Peyer's patch (tissue), 4 donors: ENCODE data around the gene GLUL.
"Not testable (repeated sequence)": the region's sequence is repeated elsewhere in the genome, so short reads cannot be mapped to it uniquely, and the experiment has no call there.

Source experiments
- POLR2A ChIP-seq, 2 donors: fragments of 450-650 bp; IDR thresholded peaks; one replicate each; pipeline ENCODE4 v1.5.1; 2017; ENCODE audit warnings: antibody characterized with exemption in 2 of 2, mild to moderate bottlenecking in 2 of 2, moderate library complexity in 2 of 2
- TF ChIP-seq, protein P1 (sequence below), 6 experiments: fragments of 450-650 bp in 4 of 6; fragments of 200-600 bp in 2 of 6; sonication (generic) in 1 of 6; IDR thresholded peaks; one replicate each; pipeline ENCODE4 v1.5.1; 2017 to 2019; ENCODE audit warnings: antibody characterized with exemption in 6 of 6, mild to moderate bottlenecking in 3 of 6, moderate library complexity in 1 of 6

DNA sequence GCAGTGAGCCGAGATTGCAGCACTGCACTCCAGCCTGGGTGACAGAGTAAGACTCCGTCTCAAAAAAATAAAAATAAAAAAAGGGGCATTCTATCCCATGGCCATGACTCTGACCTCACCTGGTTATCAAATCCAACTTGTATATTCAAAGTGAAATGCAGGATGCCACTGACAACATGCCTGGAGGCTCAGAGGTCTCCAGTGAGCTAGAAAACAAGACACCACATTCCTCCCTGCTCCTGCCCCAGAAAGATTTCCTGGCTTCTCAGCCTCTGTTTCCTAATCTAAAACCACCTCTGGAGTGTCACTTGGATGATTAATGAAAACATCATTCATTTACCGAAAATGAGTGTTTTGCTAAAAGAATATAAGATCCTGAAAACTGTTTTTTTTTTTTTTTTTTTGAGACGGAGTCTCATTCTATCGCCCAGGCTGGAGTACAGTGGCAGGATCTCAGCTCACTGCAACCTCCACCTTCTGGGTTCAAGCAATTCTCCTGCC lies 58.5 kb downstream of the GLUL start:
- TF ChIP-seq POLR2A (IDR thresholded peaks at IDR 0.05): not testable (repeated sequence)
- TF ChIP-seq, protein P1, sequence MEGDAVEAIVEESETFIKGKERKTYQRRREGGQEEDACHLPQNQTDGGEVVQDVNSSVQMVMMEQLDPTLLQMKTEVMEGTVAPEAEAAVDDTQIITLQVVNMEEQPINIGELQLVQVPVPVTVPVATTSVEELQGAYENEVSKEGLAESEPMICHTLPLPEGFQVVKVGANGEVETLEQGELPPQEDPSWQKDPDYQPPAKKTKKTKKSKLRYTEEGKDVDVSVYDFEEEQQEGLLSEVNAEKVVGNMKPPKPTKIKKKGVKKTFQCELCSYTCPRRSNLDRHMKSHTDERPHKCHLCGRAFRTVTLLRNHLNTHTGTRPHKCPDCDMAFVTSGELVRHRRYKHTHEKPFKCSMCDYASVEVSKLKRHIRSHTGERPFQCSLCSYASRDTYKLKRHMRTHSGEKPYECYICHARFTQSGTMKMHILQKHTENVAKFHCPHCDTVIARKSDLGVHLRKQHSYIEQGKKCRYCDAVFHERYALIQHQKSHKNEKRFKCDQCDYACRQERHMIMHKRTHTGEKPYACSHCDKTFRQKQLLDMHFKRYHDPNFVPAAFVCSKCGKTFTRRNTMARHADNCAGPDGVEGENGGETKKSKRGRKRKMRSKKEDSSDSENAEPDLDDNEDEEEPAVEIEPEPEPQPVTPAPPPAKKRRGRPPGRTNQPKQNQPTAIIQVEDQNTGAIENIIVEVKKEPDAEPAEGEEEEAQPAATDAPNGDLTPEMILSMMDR (IDR thresholded peaks at IDR 0.05): not testable (repeated sequence)
